Esophagus muscularis mucosa (tissue), 3 donors: ENCODE results near the gene E2F7.

Experiments
- POLR2A ChIP-seq: fragments of 450-650 bp; IDR thresholded peaks from one replicate; pipeline ENCODE4 v1.6.1; 2017; ENCODE audit warnings: antibody characterized with exemption, moderate library complexity, mild to moderate bottlenecking, low read depth
- TF ChIP-seq, protein P1 (sequence below), 3 experiments: fragments of 200-600 bp in 2 of 3; fragments of 450-650 bp in 1 of 3; sonication (generic) in 2 of 3; IDR thresholded peaks; one replicate each; pipeline ENCODE4 v1.5.1; 2017 to 2019; ENCODE audit warnings: antibody characterized with exemption in 3 of 3, mild to moderate bottlenecking in 2 of 3, moderate library complexity in 1 of 3

- TF ChIP-seq, protein P1, sequence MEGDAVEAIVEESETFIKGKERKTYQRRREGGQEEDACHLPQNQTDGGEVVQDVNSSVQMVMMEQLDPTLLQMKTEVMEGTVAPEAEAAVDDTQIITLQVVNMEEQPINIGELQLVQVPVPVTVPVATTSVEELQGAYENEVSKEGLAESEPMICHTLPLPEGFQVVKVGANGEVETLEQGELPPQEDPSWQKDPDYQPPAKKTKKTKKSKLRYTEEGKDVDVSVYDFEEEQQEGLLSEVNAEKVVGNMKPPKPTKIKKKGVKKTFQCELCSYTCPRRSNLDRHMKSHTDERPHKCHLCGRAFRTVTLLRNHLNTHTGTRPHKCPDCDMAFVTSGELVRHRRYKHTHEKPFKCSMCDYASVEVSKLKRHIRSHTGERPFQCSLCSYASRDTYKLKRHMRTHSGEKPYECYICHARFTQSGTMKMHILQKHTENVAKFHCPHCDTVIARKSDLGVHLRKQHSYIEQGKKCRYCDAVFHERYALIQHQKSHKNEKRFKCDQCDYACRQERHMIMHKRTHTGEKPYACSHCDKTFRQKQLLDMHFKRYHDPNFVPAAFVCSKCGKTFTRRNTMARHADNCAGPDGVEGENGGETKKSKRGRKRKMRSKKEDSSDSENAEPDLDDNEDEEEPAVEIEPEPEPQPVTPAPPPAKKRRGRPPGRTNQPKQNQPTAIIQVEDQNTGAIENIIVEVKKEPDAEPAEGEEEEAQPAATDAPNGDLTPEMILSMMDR (IDR thresholded peaks at IDR 0.05): no peak
- no peak for TF ChIP-seq POLR2A
These were observed 24.4 kb upstream of the E2F7 start for GRCh38 chr12:77089686-77090220.
